ENCODE results near the gene EPB41L4B. TPM values are rescaled to one million over a fixed set of nuclear protein-coding genes. Genes with fewer than 3 reads are reported as not detected.

The EPB41L4B gene
- total and polyA plus RNA-seq, 2 of the 13 experiments (the other 11 are each of a cell fraction or from before 2014, with no cell fraction given): 17.6 to 22.1 TPM

- no peak for TF ChIP-seq AKNA (CRISPR knock-in tag; IDR thresholded peaks at IDR 0.05; ENCODE audit: borderline replicate concordance)
These were observed 17.0 kb downstream of the EPB41L4B start (continued) for GRCh38 chr9:109303900-109304299.

GRCh38 chr9:109302606-109303005 lies 18.3 kb downstream of the EPB41L4B start:
- H3K27me3 ChIP-seq (ENCODE audit: control insufficient read depth in 1 of 2, insufficient read depth in 2 of 2, low read length in 2 of 2): no peaks in the 10 kb centered on the region
- no peaks in the 10 kb centered on the region for H3K36me3 ChIP-seq (replicated peaks in 1 of 2; ENCODE audit: control insufficient read depth in 1 of 2, insufficient read depth in 2 of 2, low read length in 2 of 2)
- no peaks in the 10 kb centered on the region for H3K9me3 ChIP-seq (ENCODE audit: low read length)
- 89% methylated on average over 3 of the region's 5 CpGs for WGBS (ENCODE audit: low lambda C conversion rate)
- no peak for DNase-seq (ENCODE audit: low spot score)
- no peak overlapping the region for H3K27ac ChIP-seq (ENCODE audit: extremely low read length, insufficient read depth, low read length)
- in situ Hi-C loops (cut with HindIII; ENCODE audit: extremely low pct_ligation_motif_present, low pct_unique_long_range_greater_than_20kb): no loop called here
- no peak overlapping the region for H3K4me3 ChIP-seq (replicated peaks in 1 of 3; ENCODE audit: insufficient read depth in 1 of 3, low read depth in 2 of 3, low read length in 3 of 3)
- ChIA-PET CTCF (ENCODE audit: low intra/inter-chr PET ratio, low total read pairs) (no interaction called here), POLR2A (no interaction called here)
- ATAC-seq: no peak
- no peak overlapping the region for H2AFZ ChIP-seq (ENCODE audit: low read length)
- intact Hi-C loops (cut with micrococcal nuclease; ENCODE audit: unreplicated experiment): no loop called here
- H3K9ac ChIP-seq (ENCODE audit: insufficient read depth, low read depth, low read length): no peak overlapping the region
- H3K4me1 ChIP-seq (ENCODE audit: insufficient read depth, low read length): peaks cover 46% of the 10 kb centered on the region
- no peak for FAIRE-seq
- H3K79me2 ChIP-seq (ENCODE audit: insufficient read depth, low read length): peaks cover 52% of the 10 kb centered on the region
- H3K4me2 ChIP-seq (ENCODE audit: low read depth, low read length): no peak overlapping the region
- no peaks in the 10 kb centered on the region for H4K20me1 ChIP-seq (ENCODE audit: insufficient read depth, low read length)
- BruUV-seq (replicated peaks): no TSS peak
- TF ChIP-seq PAXIP1 (CRISPR knock-in tag; conservative IDR thresholded peaks at IDR 0.05) (no peak), HIVEP1 (CRISPR knock-in tag; IDR thresholded peaks at IDR 0.05) (no peak), NR0B2 (CRISPR knock-in tag; IDR thresholded peaks at IDR 0.05) (no peak), ZNF615 (CRISPR knock-in tag; IDR thresholded peaks at IDR 0.05; ENCODE audit: borderline replicate concordance) (no peak), ZNF383 (CRISPR knock-in tag; IDR thresholded peaks at IDR 0.05; ENCODE audit: borderline replicate concordance) (no peak), SAFB2 (CRISPR knock-in tag; IDR thresholded peaks at IDR 0.05; ENCODE audit: borderline replicate concordance, low read depth) (no peak), PREB (CRISPR knock-in tag; IDR thresholded peaks at IDR 0.05) (no peak), YY1 (IDR thresholded peaks at IDR 0.05; ENCODE audit: insufficient read depth, insufficient replicate concordance, low read depth, low read length) (no peak), SMARCE1 (IDR thresholded peaks at IDR 0.05; ENCODE audit: borderline replicate concordance) (no peak)

Measured in HepG2 (cell line).